ENCODE results near the gene PCGF1. TPM values are rescaled to one million over a fixed set of nuclear protein-coding genes. Genes with fewer than 3 reads are reported as not detected.
A peak's percentile ranks its signal among the peaks of the same experiment; 100 is the strongest.

PCGF1 gene
- total and polyA plus RNA-seq, 2 of the 13 experiments (the other 11 are each of a cell fraction or from before 2014, with no cell fraction given), result 20.4 to 22.6 TPM

GRCh38 chr2:74481961-74482800, 25.3 kb downstream of the PCGF1 start (continued):
- TF ChIP-seq ZNF275 (CRISPR knock-in tag; IDR thresholded peaks at IDR 0.05; ENCODE audit: borderline replicate concordance) (peak; percentile 77; the same call in 1 of the 2 replicates), ZNF263 (CRISPR knock-in tag; IDR thresholded peaks at IDR 0.05) (peak; percentile 66), ZNF468 (CRISPR knock-in tag; IDR thresholded peaks at IDR 0.05) (peak; percentile 45; the same call in 1 of the 2 replicates), ZBTB3 (CRISPR knock-in tag; IDR thresholded peaks at IDR 0.05; ENCODE audit: borderline replicate concordance, low read depth) (0 out of 2 replicates have a peak, but pooled peaks have one; percentile 59), ZNF407 (CRISPR knock-in tag; IDR thresholded peaks at IDR 0.05; ENCODE audit: not compliant biosample characterization) (peak; percentile 95), ZNF564 (CRISPR knock-in tag; IDR thresholded peaks at IDR 0.05) (peak; percentile 83; the same call in 1 of the 2 replicates), HNF1A (IDR thresholded peaks at IDR 0.05; ENCODE audit: low read depth) (no peak), HNF1A (CRISPR knock-in tag; IDR thresholded peaks at IDR 0.05; ENCODE audit: borderline replicate concordance) (0 out of 2 replicates have a peak, but pooled peaks have one; percentile 1), NFE2L1 (CRISPR knock-in tag; IDR thresholded peaks at IDR 0.05; ENCODE audit: borderline replicate concordance) (peak; percentile 70; the same call in 1 of the 2 replicates), HNRNPL (IDR thresholded peaks at IDR 0.05; ENCODE audit: low read depth, low read length) (0 out of 2 replicates have a peak, but pooled peaks have one; percentile 50), MTF2 (CRISPR knock-in tag; IDR thresholded peaks at IDR 0.05; ENCODE audit: borderline replicate concordance) (peak; percentile 96; the same call in 1 of the 2 replicates)
